Measurements from ENCODE around the gene HSH2D.

The HSH2D gene

DNA sequence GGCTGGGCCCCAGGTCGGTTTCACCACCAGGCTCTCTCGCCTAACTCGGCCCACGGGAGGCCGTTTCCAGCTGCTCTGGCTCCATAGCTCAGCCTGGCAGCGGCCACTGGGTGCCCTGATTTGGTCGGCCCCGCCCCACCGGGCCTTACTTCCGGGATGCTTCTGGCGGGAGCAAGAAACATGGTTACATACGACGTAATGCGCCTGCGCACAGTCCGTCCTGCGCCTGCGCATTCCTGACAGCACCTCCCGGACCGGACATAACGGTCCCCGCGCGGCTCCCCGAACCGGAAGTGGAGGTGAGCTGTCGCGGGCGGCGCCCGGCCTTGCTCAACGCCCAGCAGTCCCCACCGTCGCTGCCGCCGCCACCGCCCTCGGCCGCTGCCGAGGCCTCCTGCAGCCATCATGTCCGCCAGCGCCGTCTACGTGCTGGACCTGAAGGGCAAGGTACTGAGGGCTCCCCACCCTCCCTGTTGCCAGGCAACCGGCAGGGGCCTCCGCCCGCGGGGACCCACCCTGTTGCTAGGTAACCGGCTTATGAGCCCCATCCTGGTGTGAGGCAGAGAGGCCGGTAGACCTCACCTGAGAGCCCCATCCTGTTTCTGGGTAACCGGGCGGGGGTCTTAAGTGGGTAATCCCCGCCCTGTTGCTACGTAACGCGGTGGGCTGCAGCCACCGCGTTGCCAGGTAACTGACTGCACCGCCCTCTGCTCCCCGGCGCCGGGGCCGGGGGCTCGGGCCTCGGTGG lies 54.3 kb downstream of the HSH2D start, which contains the start of gene AP1M1:
TSS of gene AP1M1 (plus strand) at position 290 of the 748 bp plus-strand sequence. CDS start at position 406, 116 bp downstream.
- peak within 1 kb of the TSS; percentile 88 for H3K4me3 ChIP-seq (ENCODE audit: low read depth, low read length)
- TF ChIP-seq, protein P1, sequence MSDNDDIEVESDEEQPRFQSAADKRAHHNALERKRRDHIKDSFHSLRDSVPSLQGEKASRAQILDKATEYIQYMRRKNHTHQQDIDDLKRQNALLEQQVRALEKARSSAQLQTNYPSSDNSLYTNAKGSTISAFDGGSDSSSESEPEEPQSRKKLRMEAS (IDR thresholded peaks at IDR 0.05; ENCODE audit: low read depth, low read length), result peak; percentile 17; the same call in 1 of the 2 replicates
- TF ChIP-seq, protein P2, sequence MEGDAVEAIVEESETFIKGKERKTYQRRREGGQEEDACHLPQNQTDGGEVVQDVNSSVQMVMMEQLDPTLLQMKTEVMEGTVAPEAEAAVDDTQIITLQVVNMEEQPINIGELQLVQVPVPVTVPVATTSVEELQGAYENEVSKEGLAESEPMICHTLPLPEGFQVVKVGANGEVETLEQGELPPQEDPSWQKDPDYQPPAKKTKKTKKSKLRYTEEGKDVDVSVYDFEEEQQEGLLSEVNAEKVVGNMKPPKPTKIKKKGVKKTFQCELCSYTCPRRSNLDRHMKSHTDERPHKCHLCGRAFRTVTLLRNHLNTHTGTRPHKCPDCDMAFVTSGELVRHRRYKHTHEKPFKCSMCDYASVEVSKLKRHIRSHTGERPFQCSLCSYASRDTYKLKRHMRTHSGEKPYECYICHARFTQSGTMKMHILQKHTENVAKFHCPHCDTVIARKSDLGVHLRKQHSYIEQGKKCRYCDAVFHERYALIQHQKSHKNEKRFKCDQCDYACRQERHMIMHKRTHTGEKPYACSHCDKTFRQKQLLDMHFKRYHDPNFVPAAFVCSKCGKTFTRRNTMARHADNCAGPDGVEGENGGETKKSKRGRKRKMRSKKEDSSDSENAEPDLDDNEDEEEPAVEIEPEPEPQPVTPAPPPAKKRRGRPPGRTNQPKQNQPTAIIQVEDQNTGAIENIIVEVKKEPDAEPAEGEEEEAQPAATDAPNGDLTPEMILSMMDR (IDR thresholded peaks at IDR 0.05; ENCODE audit: low read depth, low read length), result no peak
- TF ChIP-seq POLR2A (IDR thresholded peaks at IDR 0.05; ENCODE audit: extremely low read depth, insufficient read length), result peak; percentile 52
- TF ChIP-seq MYC (IDR thresholded peaks at IDR 0.05; ENCODE audit: low read depth, low read length), result peak; percentile 32
- DNase-seq (ENCODE audit: low read depth), result peak; percentile 98

DNA sequence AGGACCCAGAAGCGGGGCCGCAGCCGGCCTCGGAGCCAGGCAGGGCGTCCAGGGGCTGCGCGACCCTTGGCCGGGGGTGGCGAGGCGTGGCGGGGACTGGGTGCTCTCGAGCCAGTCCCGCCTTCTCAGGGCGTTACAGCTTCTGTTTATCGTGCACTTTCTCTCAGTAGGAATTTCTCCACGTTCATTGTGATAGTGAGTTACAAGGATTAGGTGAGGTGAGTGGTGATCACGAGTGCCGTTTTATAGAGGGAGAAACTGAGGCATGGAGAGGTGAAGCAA lies 54.8 kb downstream of the HSH2D start:
- TF ChIP-seq, protein P2 (IDR thresholded peaks at IDR 0.05; ENCODE audit: low read depth, low read length), result no peak
- no peak for TF ChIP-seq MYC (IDR thresholded peaks at IDR 0.05; ENCODE audit: low read depth, low read length)
- TF ChIP-seq, protein P1 (IDR thresholded peaks at IDR 0.05; ENCODE audit: low read depth, low read length), result no peak
- no peak for TF ChIP-seq POLR2A (IDR thresholded peaks at IDR 0.05; ENCODE audit: extremely low read depth, insufficient read length)
- H3K4me3 ChIP-seq (ENCODE audit: low read depth, low read length), result peak overlapping the region; percentile 88
- no peak for DNase-seq (ENCODE audit: low read depth)

DNA sequence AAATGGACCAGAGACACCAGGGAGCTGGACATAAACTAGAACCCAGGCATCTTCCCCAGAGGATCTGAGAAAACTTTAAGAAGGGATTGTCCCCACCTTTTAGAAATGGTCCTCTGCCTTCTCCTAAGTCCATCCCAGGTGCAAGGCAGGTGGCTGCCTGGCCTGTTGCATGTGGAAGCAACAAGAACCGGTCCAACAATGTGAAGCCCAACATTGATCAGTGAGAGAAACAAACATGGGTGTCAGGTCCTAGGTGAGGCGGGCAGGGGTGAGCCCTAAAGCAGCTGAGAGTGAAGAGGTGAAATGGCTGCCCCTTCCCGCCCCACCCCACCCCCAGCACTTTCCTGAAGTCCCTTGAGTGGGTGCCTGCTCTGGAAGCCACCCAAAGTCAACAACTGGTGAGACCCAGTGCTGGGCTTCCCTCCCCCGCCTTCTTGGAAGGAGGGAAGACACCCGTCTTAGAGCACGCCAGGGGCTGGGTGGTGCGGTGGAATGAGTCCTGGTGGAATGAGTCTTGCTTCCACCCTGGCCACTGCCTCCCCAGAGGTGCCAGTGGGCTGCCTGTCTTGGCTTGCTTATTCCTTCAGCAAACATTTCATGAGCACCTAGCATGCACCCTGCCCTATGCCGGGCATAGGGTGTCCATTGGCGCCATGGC lies 55.9 kb downstream of the HSH2D start:
- no peak overlapping the region for H3K4me3 ChIP-seq (ENCODE audit: low read depth, low read length)
- TF ChIP-seq, protein P1 (IDR thresholded peaks at IDR 0.05; ENCODE audit: low read depth, low read length), result no peak
- TF ChIP-seq POLR2A (IDR thresholded peaks at IDR 0.05; ENCODE audit: extremely low read depth, insufficient read length), result no peak
- no peak for TF ChIP-seq MYC (IDR thresholded peaks at IDR 0.05; ENCODE audit: low read depth, low read length)

DNA sequence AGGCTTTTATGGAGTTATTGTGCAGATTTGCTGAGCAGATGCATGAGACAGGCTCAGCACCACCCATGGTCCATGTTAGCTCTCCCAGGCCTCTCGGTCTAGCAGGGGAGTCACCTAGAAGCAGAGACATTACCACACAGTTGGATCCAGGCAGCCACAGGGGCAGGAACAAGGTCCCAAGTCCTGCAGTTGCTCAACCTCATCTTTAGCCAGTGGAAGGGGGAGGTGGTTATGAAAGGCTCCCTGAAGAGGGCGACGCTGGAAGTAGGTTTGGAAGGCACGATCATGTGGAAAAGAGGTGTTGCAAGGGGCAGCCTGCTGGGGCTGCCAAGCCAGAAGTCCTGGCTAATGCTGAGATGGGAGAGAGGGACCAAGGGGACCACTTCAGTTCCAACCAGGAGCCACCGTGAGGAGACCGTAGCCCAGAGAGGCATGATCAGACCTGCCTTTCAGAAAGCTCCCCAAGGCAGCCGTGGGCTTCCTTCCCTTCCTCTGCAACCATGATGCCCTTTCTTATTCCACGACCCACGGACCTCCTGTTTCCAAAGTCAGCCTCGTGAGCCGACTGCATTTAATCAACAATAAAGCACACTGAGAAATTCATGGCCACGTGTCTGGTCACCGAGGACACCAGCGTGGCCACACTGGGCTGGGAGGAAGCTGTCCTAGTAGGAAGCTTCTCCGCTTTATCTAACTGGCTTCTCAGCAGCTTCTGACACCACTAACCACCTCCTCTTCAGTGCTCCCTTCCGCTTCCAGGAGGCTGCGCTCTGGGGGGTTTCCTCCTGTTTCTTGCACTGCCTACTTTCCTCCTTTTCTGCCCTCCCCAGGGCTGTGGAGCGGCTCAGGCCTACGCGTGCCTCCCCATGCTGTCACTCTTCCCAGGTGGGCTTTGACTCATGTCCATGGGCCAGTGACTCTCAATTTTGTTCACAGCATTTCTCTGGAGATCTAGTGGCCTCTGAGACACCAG lies 56.8 kb downstream of the HSH2D start:
- no peak overlapping the region for H3K4me3 ChIP-seq (ENCODE audit: low read depth, low read length)
- TF ChIP-seq POLR2A (IDR thresholded peaks at IDR 0.05; ENCODE audit: extremely low read depth, insufficient read length) (no peak), MYC (IDR thresholded peaks at IDR 0.05; ENCODE audit: low read depth, low read length) (no peak)
- TF ChIP-seq, protein P1 (IDR thresholded peaks at IDR 0.05; ENCODE audit: low read depth, low read length), result no peak
- TF ChIP-seq, protein P2 (IDR thresholded peaks at IDR 0.05; ENCODE audit: low read depth, low read length), result no peak
- DNase-seq (ENCODE audit: low read depth), result peak; percentile 61

More for the DNA sequence above, 55.9 kb downstream of the HSH2D start:
- no peak for DNase-seq (ENCODE audit: low read depth)

DNA sequence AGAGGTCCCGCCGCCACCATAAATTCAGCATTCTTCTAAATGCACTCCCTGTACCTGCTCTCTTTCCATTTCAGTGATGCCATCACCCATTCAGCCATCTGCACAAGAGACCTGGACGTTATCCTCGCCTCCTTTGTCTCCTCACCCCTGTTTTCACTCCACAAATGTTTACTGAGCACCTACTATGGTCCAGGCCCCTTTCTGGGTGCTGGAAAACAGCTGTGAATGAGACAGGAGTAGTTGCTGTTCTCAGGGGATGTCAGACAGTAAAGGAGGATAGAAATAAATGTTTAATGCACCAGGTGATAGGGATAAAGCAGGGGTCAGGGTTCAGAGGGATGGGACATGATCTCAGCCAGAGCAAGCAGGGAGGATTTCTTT lies 57.5 kb downstream of the HSH2D start:
- DNase-seq (ENCODE audit: low read depth), result no peak
- no peak overlapping the region for H3K4me3 ChIP-seq (ENCODE audit: low read depth, low read length)
- TF ChIP-seq, protein P1 (IDR thresholded peaks at IDR 0.05; ENCODE audit: low read depth, low read length), result no peak
- no peak for TF ChIP-seq POLR2A (IDR thresholded peaks at IDR 0.05; ENCODE audit: extremely low read depth, insufficient read length)
- TF ChIP-seq MYC (IDR thresholded peaks at IDR 0.05; ENCODE audit: low read depth, low read length), result no peak
- TF ChIP-seq, protein P2 (IDR thresholded peaks at IDR 0.05; ENCODE audit: low read depth, low read length), result no peak

Measured in NB4 (cell line).